H1 (cell line): Measurements from ENCODE around the gene SLC25A17. TPM values are rescaled to one million over a fixed set of nuclear protein-coding genes. Genes with fewer than 3 reads are reported as not detected.

ENCODE experiments used
- BCL11A ChIP-seq, 2 experiments: IDR thresholded peaks; one replicate each; pipeline ENCODE4 v1.6.1; 2011; ENCODE audit warnings: low read depth in 2 of 2, low read length in 2 of 2, mild to moderate bottlenecking in 2 of 2
- EP300 ChIP-seq, 2 experiments: IDR thresholded peaks; 1 replicate in 1 of 2; 2 replicates in 1 of 2; pipeline ENCODE4 v1.6.1; 2011 to 2012; ENCODE audit warnings: low read depth in 2 of 2, low read length in 2 of 2, mild to moderate bottlenecking in 2 of 2, borderline replicate concordance in 1 of 2, inconsistent platforms in 1 of 2, moderate library complexity in 1 of 2
- MAFK ChIP-seq: IDR thresholded peaks from 2 replicates; pipeline ENCODE4 v1.6.1; 2012; ENCODE audit warnings: low read depth, mild to moderate bottlenecking, improper control_type of control experiment, low read length
- MAX ChIP-seq: IDR thresholded peaks from 2 replicates; pipeline ENCODE4 v1.6.1; 2012; ENCODE audit warnings: inconsistent platforms
- TEAD4 ChIP-seq: IDR thresholded peaks from 2 replicates; pipeline ENCODE4 v1.6.1; 2012; ENCODE audit warnings: low read depth, low read length, inconsistent platforms, mixed read lengths
- polyA plus RNA-seq, 7 experiments: library from polyadenylated mRNA; depleted of rRNA in 3 of 7; stranded (reverse) in 5 of 7; unstranded in 2 of 7; fragments of >200 nt in 5 of 7; fragments of 200-250 nt in 2 of 7; gene quantifications; 1 replicate in 5 of 7; 2 replicates in 1 of 7; 4 replicates in 1 of 7; pipeline versions ENCODE4 v1.2.1 to v1.2.3, GENCODE V29; 2011 to 2013; ENCODE audit warnings: missing spikeins in 2 of 7, mixed read lengths in 2 of 7
- total RNA-seq: library from RNA; stranded (reverse); fragmentation: NEBNext Ultra II Directional; extraction: Animal tissue kit (Norgen Biotek cat#: 25700); gene quantifications from 2 replicates; pipeline ENCODE4 v1.2.1, GENCODE V29; 2021
- TF ChIP-seq, protein P1 (sequence below): fragments of 300-600 bp; sonication (generic); IDR thresholded peaks from 2 replicates; pipeline ENCODE4 v1.7.1; 2012; ENCODE audit warnings: low read length, moderate library complexity, mild to moderate bottlenecking, inconsistent platforms; ENCODE audit not compliant: insufficient replicate concordance
- TF ChIP-seq, protein P2 (sequence below): IDR thresholded peaks from 2 replicates; pipeline ENCODE4 v1.6.1; 2012; ENCODE audit warnings: inconsistent platforms

SLC25A17 gene
- total and polyA plus RNA-seq, 2 of the 8 experiments (the other 6 are each of a cell fraction or from before 2014, with no cell fraction given) = 17.9 to 40.4 TPM

DNA sequence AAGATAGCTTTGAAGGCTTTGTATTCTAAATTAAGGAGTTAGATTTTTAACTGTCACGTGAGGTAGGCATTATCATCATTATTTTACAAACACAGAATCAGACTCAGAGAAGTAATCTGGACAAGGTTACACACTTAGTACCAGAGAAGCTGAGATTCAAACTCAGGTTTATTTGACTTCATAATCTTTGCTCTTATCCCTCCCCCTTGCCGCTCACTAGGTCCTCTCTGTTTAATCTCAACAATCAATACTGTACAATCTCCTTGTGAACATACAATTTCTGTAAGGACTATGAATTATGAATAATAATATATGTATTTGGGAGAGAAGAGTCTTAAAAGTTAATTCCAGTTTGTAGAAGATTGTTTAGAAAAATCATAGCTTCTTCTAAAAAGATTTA, 48.0 kb upstream of the SLC25A17 start (continued):
- TF ChIP-seq, protein P1, sequence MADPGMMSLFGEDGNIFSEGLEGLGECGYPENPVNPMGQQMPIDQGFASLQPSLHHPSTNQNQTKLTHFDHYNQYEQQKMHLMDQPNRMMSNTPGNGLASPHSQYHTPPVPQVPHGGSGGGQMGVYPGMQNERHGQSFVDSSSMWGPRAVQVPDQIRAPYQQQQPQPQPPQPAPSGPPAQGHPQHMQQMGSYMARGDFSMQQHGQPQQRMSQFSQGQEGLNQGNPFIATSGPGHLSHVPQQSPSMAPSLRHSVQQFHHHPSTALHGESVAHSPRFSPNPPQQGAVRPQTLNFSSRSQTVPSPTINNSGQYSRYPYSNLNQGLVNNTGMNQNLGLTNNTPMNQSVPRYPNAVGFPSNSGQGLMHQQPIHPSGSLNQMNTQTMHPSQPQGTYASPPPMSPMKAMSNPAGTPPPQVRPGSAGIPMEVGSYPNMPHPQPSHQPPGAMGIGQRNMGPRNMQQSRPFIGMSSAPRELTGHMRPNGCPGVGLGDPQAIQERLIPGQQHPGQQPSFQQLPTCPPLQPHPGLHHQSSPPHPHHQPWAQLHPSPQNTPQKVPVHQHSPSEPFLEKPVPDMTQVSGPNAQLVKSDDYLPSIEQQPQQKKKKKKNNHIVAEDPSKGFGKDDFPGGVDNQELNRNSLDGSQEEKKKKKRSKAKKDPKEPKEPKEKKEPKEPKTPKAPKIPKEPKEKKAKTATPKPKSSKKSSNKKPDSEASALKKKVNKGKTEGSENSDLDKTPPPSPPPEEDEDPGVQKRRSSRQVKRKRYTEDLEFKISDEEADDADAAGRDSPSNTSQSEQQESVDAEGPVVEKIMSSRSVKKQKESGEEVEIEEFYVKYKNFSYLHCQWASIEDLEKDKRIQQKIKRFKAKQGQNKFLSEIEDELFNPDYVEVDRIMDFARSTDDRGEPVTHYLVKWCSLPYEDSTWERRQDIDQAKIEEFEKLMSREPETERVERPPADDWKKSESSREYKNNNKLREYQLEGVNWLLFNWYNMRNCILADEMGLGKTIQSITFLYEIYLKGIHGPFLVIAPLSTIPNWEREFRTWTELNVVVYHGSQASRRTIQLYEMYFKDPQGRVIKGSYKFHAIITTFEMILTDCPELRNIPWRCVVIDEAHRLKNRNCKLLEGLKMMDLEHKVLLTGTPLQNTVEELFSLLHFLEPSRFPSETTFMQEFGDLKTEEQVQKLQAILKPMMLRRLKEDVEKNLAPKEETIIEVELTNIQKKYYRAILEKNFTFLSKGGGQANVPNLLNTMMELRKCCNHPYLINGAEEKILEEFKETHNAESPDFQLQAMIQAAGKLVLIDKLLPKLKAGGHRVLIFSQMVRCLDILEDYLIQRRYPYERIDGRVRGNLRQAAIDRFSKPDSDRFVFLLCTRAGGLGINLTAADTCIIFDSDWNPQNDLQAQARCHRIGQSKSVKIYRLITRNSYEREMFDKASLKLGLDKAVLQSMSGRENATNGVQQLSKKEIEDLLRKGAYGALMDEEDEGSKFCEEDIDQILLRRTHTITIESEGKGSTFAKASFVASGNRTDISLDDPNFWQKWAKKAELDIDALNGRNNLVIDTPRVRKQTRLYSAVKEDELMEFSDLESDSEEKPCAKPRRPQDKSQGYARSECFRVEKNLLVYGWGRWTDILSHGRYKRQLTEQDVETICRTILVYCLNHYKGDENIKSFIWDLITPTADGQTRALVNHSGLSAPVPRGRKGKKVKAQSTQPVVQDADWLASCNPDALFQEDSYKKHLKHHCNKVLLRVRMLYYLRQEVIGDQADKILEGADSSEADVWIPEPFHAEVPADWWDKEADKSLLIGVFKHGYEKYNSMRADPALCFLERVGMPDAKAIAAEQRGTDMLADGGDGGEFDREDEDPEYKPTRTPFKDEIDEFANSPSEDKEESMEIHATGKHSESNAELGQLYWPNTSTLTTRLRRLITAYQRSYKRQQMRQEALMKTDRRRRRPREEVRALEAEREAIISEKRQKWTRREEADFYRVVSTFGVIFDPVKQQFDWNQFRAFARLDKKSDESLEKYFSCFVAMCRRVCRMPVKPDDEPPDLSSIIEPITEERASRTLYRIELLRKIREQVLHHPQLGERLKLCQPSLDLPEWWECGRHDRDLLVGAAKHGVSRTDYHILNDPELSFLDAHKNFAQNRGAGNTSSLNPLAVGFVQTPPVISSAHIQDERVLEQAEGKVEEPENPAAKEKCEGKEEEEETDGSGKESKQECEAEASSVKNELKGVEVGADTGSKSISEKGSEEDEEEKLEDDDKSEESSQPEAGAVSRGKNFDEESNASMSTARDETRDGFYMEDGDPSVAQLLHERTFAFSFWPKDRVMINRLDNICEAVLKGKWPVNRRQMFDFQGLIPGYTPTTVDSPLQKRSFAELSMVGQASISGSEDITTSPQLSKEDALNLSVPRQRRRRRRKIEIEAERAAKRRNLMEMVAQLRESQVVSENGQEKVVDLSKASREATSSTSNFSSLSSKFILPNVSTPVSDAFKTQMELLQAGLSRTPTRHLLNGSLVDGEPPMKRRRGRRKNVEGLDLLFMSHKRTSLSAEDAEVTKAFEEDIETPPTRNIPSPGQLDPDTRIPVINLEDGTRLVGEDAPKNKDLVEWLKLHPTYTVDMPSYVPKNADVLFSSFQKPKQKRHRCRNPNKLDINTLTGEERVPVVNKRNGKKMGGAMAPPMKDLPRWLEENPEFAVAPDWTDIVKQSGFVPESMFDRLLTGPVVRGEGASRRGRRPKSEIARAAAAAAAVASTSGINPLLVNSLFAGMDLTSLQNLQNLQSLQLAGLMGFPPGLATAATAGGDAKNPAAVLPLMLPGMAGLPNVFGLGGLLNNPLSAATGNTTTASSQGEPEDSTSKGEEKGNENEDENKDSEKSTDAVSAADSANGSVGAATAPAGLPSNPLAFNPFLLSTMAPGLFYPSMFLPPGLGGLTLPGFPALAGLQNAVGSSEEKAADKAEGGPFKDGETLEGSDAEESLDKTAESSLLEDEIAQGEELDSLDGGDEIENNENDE = no peak
- no peak for TF ChIP-seq TEAD4
- TF ChIP-seq, protein P2, sequence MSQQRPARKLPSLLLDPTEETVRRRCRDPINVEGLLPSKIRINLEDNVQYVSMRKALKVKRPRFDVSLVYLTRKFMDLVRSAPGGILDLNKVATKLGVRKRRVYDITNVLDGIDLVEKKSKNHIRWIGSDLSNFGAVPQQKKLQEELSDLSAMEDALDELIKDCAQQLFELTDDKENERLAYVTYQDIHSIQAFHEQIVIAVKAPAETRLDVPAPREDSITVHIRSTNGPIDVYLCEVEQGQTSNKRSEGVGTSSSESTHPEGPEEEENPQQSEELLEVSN = no peak
- TF ChIP-seq EP300 (IDR thresholded peaks at IDR 0.05; ENCODE audit: borderline replicate concordance in 1 of 2, low read depth in 2 of 2, low read length in 2 of 2) = no peak
- no peak for TF ChIP-seq MAFK
- TF ChIP-seq MAX = no peak
- TF ChIP-seq BCL11A (IDR thresholded peaks at IDR 0.05; ENCODE audit: low read depth in 2 of 2, low read length in 2 of 2) = no peak
- TF ChIP-seq, all 59 proteins: peak for 0
